GM19372 (cell line): ENCODE data around the gene EGLN1.
"Not testable (repeated sequence)": the region's sequence is repeated elsewhere in the genome, so short reads cannot be mapped to it uniquely, and the experiment has no call there.

Source experiments
- ATAC-seq: cut with Tn5 transposase; IDR thresholded peaks from one replicate; pipeline ENCODE4 v1.9.1; 2021; ENCODE audit warnings: mild to moderate bottlenecking, low read depth, moderate library complexity; ENCODE audit not compliant: unreplicated experiment

Gene EGLN1

DNA sequence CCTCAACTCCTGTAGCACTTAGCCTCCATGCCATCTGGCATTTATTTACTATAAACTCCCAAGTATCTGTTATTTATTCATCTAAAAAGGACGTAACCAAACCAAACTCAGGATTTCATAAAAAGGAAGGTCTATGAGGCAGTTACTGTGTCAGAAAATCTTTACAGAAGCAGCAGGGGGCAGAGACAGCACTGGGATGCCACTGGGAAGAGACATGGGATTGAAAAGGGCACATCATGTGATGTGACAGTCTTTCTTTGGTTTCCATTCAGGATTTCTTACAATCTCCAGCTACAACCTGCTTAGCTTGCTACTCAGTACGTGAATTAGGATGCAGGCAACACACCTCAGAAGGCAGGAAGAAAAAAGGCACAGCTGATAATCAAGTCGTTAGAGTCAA, 52.8 kb downstream of the EGLN1 start:
- ATAC-seq, result no peak

DNA sequence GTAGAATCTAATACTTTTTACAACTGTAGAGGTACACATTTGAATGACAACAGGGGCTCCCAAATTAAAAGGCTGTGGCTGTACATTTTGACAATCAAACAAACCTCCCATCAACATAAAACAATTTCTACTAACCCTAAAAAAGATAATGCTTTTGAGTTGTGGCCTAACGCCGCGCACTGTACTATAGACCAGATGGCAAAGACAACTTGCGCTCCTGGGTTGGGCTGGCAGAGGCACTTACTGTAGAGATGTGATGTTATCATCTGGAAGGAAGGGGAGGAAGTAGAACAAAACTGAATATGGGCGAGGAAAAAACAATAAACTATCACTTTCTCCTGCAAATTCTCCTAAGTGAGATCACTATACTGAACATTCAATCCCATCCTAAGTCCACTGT, 57.9 kb downstream of the EGLN1 start:
- no peak for ATAC-seq

DNA sequence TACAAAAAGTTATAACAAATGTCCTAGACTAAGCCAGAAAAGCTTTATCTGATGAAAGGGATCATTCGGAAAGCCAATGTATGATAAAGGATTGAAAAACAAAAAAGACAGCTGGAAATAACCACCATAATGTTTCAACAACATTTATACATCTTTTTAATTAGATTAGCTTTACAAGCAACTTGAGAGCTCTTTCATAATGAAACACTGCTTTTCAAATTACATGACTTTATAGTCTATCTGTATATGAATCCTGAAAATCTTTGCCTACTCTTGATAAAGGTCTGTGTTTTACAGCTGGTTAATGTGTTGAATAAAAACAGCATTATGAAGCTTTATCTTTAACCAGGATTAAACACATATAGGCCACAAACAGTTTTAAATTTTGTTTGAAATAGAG, 58.5 kb downstream of the EGLN1 start:
- no peak for ATAC-seq

GRCh38 chr1:231362325-231362724, 59.8 kb downstream of the EGLN1 start:
- no peak for ATAC-seq

GRCh38 chr1:231359113-231359512, 63.0 kb downstream of the EGLN1 start:
- no peak for ATAC-seq

DNA sequence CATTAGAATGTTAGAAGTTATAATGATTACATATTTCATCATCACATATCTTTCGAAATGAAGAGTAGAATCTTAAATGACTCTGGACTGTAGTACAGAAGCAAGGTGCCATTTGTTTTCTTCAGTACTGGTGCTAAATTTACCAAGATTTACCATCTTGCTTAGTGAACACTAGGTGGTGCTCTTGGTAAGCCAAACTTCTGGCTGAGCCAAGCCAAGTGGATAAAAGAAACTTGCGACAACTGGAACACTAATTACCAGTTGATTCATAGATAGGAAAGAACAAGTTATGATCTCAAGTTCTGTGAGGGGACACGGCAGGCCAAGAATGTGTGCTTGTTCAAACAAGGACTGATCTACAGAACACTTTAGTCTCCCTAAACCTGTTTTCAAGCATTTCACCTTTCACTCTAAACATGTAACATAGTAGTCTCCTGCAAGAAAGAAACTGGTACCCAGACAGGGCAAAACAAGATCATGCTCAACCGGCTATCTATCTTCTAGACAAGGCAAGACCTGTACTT, 64.2 kb downstream of the EGLN1 start:
- peak; percentile 80 for ATAC-seq

GRCh38 chr1:231357187-231357772, 64.8 kb downstream of the EGLN1 start:
- peak; percentile 20 for ATAC-seq

DNA sequence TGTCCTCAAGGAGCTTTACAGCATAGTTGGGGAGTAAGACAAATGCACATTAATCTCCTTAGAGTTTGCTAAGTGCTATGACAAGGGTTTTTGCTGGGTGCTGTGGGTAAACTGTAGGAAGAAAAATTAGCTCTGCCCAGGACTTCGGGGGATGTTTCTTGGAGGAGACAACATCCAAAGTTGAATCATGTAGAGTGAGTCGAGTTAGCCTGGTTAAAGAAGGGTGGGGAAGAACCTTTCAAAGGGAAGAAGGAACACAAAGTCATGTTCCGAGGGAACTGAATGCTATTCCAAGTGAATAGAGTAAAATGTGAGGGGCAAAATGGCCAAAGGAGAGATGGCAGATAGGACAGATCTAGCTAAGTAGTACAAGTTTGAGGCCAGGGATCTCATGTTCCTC, 66.9 kb downstream of the EGLN1 start:
- ATAC-seq, result no peak

- no peak for ATAC-seq
Measured at GRCh38 chr1:231354330-231355020, 67.6 kb downstream of the EGLN1 start.

- no peak for ATAC-seq
Measured at GRCh38 chr1:231353086-231353485, 69.0 kb downstream of the EGLN1 start.

- ATAC-seq, result no peak
Measured at GRCh38 chr1:231351816-231352215, 70.3 kb downstream of the EGLN1 start.

GRCh38 chr1:231348856-231349255, 73.2 kb downstream of the EGLN1 start:
- ATAC-seq, result not testable (repeated sequence)

GRCh38 chr1:231348442-231348841, 73.6 kb downstream of the EGLN1 start:
- ATAC-seq, result no peak

GRCh38 chr1:231347961-231348360, 74.1 kb downstream of the EGLN1 start:
- ATAC-seq, result no peak

DNA sequence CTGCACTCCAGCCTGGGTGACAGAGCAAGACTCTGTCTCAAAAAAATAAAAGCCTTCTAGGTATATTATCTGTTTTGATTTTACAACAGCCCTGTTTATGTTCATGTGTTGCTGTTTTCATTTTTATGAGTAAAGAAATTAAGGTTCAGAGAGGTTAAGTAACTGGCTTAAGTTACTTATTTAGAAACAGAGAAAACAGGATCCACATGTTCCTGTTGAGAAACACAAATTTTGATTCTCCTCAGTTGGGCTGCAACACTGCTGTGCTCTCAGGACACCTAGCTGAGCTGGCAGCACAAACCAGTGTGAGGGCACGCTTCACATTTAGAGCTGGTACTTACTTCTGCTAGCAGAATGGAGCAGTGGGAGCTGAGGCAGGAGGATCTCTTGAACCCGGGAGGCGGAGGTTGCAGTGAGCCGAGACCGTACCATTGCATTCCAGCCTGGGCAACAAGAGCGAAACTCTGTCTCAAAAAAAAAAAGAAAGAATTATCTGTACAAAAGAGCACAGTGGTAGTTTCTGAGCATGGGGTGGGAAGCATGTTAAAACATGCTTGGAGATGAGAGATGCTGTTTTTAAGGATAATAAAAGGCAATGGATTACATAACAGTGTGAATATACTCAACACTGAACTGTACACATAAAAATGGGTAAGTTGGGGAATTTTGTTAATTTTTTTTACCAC, 81.6 kb downstream of the EGLN1 start:
- ATAC-seq, result no peak

- peak; percentile 10 for ATAC-seq
Measured at GRCh38 chr1:231338270-231339128, 83.6 kb downstream of the EGLN1 start, which contains the start of gene SPRTN. Gene SPRTN, plus strand, starts transcription at chr1:231338293. Its CDS starts 91 bp downstream, at chr1:231338384.

- ATAC-seq, result peak; percentile 77
Measured at GRCh38 chr1:231337472-231338269, 84.4 kb downstream of the EGLN1 start, which contains the start of gene EXOC8. Gene EXOC8, minus strand, starts transcription at chr1:231337852. Its CDS starts 107 bp downstream, at chr1:231337745.

DNA sequence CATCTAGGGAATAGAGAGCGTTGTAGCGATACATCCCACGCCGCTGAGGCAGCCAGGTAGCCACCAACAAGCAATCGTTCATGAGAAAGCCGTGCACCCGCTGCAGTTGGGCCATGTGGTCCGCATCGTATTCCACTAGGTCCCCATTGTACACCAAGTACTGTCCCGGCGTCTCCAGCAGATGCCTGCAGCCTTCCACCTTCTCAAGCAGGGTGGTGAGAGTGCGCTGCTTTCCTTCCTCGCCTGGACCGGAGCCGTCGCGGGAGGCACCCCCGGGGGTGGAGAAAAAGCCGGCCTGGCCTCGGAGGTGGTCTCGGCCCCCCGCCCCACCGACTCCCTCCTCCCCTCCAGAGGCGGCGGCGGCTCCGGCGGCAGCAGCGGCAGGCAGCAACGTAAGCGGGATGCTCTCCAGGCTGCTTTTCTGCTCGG, 85.0 kb downstream of the EGLN1 start:
- ATAC-seq, result peak; percentile 13
